T-helper 2 cell treated with Interferon-gamma antibody and Interleukin-4, amounts not matched to agents 100 ng/mL and 5 ng/mL, for 36 hours (primary cell): Measurements from ENCODE around the gene TBC1D1. TPM values are rescaled to one million over a fixed set of nuclear protein-coding genes. Genes with fewer than 3 reads are reported as not detected.

ENCODE experiments used
- intact Hi-C: fragments of 100-400 bp; cut with micrococcal nuclease; formaldehyde crosslinking; loops from one replicate; pipeline ENCODE4 v1.15.1; 2023
- total RNA-seq: library from RNA; stranded (reverse); gene quantifications from 2 replicates; pipeline ENCODE4 v1.2.3, GENCODE V29; 2022

The TBC1D1 gene
- total RNA-seq, 1 donor from 2014 or later = 53.6 TPM

DNA sequence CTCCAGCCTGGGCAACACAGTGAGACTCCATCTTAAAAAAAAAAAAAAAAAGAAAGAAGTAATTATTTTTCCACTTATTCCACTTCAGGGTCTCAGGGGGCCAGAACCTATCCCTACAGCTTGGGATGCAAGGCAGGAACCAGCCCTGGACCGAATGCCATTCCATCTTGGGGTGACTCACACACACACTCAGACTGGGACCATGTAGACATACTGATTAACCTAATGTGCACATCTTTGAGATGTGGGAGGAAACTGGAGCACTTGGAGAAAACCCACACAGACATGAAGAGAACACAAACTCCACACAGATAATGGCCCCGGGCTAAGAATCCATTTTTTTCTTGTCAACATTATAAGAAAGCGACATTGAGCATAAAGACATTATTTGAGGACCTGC lies 201.8 kb downstream of the TBC1D1 start:
- intact Hi-C loops = no loop called here

DNA sequence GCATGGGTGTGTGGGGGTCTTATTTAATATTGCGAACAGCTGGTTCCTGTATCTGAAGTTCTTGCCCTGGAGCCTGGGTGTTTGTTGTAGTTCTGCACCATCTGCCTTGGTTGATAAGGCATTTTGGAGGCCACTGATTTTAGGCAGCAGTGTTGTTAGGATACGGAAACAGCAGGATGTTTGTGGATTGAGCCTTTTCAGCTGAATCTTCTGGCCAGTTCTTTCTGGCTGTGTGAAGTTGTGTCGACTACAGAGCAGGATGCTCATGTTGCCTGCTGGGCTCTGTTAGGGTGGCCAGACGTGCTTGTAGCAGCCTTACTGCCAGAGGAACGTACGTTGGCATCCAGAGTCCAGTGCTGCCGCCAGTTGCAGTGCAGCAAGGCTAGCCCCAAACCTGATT lies 203.5 kb downstream of the TBC1D1 start:
- intact Hi-C loops = no loop called here

DNA sequence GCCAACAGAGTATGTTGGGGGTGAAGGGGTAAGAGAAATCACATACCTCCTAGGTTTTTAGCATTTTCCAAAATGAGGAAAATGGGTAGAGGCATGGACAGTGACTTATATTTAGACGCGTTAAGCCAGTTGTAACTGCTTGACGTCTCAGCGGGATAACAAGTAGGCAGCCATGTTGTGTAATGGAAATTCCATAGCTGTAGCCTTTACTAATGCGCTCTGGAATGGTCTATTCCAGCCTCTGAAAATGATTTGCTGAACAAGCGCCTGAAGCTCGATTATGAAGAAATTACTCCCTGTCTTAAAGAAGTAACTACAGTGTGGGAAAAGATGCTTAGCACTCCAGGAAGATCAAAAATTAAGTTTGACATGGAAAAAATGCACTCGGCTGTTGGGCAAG lies 204.8 kb downstream of the TBC1D1 start:
- intact Hi-C loops = no loop called here

DNA sequence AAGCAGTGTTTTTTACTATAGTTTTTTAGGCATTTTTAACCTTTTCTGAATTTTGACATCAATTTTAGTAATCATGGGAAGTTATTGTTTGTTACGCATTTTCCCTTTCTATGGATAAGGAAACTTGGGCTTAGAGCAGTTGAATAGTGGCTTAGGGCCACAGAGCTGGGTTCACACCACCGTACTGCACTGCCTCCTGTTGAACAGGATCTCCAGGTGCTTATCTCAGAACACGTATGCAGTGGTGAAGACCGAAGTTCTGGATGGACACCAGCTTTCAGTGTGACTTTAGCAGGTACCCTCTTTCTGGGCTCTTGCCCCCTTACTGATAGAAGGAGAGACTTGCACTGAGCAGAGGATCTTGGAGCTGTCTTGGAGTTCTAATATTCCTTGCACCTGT lies 206.9 kb downstream of the TBC1D1 start:
- intact Hi-C loops = no loop called here

DNA sequence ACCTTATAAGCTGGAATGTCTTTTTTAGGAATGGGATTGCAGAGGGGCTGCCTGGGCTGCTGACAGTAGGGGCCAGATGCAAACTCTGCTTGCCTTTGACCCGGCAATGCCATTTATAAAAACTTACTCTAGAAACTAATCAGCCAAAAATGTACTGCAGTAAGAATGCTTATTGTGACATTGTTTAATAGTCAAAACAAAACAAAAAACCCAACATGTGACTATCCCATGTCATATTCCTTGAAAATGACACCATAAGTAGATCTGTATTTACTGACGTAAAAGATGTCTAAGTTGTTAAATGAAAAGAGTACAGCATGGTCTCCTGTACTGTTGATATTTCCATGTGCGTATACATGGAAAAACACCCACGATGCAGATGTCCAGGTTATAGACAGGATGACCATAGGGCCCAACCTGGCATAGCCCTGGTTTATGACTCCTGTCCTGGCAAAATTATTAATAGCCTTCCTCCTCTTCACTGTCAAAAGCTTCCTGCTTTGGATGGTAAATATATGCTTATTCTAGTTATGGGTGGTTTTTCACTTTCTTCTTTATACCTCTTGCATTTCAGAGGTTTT lies 208.2 kb downstream of the TBC1D1 start:
- intact Hi-C loops = no loop called here

DNA sequence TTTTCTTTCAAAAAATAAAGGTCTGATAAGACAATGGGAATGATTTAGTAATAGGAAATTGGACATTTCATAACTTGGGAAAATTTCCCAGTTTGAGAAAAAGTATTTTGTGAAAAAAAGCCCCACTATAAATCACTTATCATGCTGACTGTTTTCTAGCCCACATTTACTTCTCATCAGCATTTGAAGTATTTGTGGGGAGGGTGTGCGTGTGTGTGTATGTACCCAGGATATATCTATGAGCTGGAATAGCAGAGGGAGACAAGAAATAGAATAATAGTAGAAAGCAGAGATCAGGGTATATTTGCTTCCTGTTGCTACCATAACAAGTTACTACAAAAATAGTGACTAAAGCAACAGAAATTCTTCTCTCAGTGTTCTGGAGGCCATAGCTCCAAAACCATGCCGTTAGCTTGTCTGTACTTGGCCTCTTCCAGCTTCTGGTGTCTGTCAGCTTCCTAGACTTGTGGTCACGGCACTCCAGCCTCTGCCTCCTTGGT lies 209.1 kb downstream of the TBC1D1 start:
- intact Hi-C loops = no loop called here

DNA sequence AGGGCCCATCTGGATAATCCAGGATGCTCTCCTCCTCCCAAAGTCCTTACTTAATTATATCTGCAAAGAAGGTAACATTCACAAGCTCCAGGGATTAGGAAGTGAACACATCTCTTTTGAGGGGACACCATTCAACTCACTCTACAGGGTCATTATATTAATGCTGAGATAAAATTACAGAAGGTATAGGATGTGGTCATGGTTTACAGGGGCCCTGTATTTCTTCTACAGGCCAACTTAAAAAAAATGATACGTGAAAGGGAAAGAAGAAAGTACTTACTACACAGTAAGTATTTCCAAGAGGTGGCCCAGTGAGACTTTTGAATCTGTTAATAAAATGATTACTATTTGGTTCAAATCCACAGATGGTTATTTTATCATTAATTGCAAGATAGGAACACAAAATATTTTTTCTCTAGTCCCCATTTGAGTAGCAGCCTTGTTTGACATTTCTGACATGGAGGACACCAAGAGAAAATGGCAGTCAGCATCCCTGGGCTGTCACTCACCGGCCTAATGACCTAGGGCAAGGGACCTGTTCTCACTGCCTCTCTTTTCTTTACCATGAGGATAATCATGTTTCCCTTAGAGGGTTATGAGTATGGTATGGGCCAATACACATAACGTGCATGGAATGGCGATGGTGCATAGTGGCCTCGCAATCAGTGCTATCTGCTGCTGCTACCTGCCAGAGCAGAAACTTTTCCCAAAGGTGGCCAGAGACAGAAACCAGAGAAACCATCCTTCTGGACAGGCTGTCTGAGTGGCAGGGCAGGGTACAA lies 209.8 kb downstream of the TBC1D1 start:
- intact Hi-C loops = no loop called here

DNA sequence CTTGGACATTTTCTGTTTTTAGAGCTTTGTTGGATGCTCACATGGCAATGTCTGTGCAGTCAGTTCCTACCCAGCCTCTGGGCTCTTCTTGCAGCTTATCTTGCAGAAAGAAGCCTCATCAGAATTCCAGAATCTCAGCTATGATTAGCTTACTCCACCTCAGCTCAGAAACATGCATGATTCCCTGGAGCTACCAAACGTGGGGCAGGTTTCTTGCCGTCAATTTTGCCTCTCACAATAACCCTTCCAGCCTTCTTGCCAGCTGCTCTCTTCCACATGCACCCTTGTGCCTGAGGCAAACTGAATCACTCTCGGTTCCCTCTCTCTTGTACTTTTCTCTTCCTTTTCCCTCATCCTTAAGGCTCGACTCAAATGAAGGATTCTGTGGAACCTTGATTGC lies 210.7 kb downstream of the TBC1D1 start:
- intact Hi-C loops = no loop called here

DNA sequence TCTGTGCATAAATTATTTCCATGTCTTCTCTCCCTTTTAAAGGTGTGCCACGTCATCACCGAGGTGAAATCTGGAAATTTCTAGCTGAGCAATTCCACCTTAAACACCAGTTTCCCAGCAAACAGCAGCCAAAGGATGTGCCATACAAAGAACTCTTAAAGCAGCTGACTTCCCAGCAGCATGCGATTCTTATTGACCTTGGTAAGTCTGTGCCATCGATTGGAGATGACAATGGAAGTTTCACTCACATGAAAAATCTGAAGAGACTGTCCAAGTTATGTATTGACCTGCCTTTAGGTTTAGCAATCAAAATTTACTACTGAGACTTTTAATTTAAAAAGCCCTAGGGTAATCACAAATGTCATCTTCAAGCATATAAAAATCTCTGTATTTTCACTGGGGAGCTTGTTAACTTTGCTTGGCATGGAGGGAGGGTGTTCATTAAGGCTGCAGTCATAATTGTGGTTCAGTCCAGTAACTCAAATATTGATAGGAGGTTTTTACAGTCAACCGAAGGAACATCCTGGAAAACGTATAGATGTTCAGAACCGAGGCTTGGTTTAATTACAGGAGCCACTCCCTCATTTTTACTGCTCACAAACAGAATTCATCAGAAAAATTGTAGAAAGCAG lies 212.2 kb downstream of the TBC1D1 start:
- intact Hi-C loops = no loop called here

DNA sequence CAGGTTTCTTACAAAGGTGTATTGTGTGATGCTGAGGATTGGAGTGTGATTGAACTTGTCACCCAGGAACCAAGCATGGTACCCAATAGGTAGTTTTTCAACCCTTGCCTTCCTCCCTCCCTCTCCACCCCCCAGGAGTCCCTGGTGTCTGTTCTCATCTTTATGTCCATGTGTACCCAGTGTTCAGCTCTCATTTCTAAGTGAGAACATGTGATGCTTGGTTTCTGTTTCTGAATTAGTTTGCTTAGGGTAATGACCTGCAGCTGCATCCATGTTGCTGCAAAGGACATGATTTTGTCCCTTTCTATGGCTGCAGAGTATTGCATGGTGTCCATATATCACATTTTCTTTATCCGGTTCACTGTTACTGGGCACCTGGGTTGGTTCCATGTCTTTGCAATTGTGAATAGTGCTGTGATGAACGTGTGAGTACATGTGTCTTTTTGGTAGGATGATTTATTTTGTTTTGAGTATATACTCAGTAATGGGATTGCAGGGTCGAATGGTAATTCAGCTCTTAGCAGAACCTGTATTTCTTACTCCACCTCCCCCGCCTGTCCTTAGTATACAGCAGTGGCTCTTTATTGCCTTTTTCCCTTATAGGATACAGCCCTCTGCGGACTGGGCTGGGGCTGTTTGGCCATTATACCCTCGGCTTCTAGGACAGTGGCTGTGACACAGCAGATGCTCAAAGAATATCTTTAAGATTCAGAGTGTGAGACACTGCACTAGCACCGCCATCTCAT lies 214.8 kb downstream of the TBC1D1 start:
- intact Hi-C loops = no loop called here

DNA sequence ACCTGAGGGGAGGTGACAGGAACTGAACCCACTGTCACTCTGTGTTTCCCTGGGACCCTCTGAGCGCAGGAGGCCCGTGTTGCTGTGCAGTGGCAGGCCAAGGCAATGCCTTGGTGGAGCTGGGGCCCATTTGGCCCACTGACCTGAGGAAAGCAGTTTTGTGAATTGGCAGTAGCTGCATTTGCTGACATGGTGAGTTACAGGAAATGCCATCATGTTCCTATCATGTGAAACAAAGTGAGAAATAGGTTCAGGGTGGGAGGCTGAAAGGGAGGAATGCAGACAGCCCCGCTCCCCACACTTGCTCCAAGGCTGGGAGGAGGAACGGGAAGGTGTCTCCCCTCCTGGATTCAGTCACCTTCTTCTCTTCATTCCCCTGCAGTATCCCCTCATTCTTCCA lies 215.4 kb downstream of the TBC1D1 start:
- intact Hi-C loops = no loop called here

DNA sequence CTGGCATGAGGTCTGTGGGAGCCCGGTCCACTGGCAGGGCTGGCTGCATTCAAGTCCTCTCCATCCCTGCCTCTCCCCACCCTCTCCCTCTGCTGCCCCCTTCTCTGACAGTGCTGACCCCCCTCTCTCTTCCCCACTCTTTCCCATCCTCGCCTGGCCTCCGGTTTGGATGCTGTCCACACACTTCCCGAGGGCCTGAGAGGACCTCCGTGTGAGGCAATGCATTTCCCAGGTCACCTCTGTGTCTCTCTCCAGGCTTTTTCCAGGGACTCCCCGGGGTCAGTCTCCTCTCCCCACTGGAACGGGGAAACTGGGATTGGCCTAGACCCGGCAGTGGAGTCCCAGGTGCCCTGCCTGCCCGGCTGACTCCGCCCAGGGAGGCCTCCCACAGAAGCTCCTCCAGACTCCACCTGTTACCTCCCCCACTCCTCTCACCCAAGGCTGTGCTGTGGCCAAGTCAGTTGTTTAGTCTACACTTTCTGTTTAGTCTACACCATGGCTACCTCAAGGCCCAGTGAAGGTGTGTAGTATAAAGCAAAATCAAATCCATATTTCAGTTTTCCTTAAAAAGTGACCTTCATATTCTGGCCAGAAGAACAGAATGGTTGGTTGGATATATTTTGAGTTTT lies 216.1 kb downstream of the TBC1D1 start:
- intact Hi-C loops = no loop called here

DNA sequence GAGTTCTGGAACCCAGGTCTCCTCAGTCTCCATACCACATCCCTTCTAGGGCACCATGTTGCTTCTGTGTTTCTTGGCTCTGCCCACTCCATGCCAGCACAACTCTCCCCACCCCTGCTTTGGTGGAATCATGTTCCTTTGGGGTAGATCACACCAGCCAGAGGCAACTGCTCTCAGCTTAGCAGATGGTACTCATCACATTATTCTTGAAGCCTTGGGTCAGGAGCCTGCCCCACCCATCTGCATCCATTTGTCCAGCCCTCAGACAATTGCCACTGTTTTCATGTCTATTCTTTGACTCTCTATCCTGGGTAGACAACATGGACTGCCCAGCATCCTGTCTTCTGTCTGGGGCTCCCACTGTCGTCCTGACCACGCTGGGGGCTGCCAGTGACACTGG lies 216.9 kb downstream of the TBC1D1 start:
- intact Hi-C loops = no loop called here

DNA sequence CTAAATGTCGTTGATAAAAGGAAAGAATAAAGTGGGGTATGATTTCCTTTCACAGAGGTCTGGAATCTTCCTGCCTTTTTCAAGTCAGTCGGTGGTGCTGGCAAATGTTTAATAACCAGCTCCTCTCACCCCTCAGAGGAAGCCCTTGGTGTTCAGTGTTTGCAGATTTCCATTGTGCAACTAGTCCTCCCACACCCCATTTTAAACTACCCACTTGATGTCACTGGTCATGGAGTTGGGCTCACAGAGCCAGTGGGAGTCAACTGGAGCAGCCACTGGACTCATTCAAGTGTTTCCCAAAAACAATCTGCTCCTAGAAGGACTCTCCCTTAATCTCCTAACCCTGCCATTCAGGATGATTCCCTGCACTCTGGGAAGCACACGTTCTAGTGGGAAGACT lies 218.5 kb downstream of the TBC1D1 start:
- intact Hi-C loops = no loop called here

DNA sequence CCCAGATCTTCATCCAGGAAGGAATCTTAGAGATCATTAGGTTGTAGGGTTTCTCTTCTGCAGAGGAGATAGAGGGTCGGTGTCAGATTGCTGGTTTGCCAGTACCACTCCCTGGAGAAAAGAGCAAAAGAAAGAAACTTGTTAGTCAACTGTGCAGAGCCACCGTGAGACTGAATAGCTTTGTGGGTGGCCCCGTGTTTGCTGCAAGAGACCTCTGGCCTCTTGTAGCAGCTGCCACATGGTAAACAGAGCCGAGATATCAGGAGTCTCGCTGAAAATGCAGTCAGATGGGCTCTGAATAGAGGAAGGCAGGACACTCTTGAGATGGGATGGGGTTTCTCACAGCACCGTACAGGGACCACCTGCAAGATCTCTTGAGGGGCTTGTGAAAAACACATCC lies 219.0 kb downstream of the TBC1D1 start:
- intact Hi-C loops = no loop called here

DNA sequence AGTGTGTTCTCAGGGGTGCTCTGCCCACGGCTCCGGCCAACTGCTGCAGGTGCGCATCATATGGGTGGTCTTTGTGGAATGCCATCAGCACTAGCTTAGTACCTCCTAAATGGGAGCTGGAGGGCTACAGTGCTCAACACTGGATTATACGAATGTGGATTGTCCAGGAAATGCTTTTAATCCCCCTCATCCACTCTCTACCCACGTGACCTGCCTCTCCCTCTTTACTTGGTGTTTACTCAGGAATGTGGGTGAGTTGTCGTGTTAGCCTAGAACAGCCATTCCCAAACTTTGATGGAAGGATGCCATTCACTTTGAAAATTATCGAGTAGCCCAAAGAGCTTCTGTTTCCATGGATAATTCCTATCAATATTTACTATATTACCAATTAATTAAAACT lies 220.1 kb downstream of the TBC1D1 start:
- intact Hi-C loops = no loop called here

DNA sequence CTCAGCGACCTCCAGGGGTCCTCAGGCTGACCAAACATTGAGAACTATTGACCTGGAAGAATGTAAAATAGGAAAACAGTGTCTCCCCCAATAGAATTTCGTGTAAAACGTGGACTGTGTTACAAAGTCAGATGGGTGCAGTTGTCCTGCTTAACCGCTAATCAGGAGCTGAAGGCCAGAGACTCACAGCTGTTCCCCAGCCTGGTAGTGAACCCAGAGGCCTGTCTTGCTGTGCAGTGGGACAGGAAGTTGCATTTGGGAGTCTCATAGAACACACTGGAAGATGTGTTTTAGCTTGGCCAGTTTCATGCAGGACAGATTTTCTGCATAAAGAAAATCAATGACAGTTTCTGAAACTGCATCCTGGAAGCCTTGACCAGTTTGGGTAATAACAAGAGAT lies 220.8 kb downstream of the TBC1D1 start:
- intact Hi-C loops = no loop called here

DNA sequence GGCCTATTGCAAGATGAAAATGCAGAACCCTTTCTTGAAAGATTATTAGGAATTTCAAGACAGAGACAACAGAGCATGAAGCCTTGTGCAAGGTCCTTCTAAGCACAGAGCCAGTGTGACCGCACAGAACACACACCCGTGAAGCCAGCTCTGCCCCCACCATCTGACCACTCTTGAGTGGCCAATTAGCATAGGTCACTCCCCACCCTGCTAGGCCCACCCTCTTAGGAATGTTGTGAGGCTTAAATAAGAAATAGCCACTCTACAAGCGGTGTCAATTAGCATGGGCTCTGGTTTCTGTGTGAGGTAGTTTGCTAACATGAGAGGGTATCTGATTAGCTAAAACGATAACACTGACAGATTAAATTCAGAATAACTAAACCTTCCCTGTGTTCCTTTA lies 222.2 kb downstream of the TBC1D1 start:
- intact Hi-C loops = no loop called here

DNA sequence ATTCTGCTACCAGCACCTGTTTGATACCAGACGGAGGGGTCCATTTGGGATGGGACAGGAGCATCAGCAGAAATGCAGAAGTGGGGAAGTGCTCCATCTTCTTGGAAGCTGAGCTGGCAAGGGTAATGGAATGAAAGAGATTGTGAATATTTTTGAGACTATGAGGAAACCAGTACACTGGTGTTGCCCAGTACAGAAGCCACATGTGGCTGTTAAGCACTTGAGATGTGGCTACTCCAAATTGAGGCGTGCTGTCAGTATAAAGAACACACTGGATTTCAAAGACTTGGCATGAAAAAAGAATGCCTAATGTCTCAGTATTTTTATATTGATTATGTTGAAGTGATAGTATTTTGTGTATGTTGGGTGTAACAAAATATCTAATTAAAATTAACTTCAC lies 222.7 kb downstream of the TBC1D1 start:
- intact Hi-C loops = no loop called here

DNA sequence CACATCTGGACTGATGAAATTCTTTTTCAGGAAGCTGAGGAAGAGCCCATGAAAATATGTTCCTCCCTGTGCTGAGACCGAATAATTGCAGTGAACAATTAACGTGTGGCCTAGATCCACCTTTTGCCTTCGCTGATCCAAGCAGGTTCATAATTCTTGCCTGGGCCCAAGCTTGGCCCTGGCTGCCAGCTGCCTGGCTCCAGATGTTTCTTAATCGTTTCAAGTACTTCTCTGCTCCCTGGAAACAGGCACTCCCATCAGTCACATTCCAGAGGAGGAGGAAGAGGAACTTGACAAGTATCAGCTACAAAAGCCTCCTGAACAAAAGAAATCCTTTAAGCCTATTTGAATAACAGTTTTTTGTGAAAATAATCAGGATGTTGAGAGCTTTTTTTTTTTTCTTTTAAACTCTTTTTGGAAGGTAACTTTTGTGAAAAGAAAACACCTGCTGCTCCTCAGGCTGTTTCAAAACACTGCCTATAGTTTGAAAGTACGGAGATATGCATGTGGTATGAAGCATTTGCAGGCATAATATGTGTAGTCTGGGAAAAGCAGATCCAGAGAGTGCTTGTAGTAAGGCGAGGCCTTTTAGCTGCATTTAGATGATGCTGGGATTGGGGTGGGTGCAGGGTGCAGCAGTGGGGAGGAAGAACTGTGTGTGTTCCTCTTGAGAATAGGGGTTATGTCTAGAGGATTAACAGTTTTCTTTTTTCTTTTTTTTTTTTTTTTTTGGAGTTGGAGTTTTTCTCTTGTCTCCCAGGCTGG lies 223.7 kb downstream of the TBC1D1 start:
- intact Hi-C loops = no loop called here

DNA sequence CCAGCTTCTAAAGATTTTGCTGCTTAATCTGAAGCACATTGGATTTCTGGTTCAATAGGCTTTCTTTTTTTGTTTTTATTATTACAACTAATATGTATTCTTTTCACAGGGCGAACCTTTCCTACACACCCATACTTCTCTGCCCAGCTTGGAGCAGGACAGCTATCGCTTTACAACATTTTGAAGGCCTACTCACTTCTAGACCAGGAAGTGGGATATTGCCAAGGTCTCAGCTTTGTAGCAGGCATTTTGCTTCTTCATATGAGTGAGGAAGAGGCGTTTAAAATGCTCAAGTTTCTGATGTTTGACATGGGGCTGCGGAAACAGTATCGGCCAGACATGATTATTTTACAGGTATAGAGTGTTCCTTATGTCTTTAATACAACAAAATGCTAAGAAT lies 224.7 kb downstream of the TBC1D1 start:
- intact Hi-C loops = no loop called here
